AG04450 (cell line): ENCODE results near the gene HOXD8. TPM values are rescaled to one million over a fixed set of nuclear protein-coding genes. Genes with fewer than 3 reads are reported as not detected.

ENCODE experiments used
- CTCF ChIA-PET: fragments of 300-600, 350-600 bp; formaldehyde crosslinking; extraction: SDS; loops from one replicate; lab custom pipeline; 2022; ENCODE audit warnings: antibody characterized with exemption, inconsistent platforms; lab: Charles Lee
- POLR2A ChIA-PET: fragments of 350-600 bp; formaldehyde crosslinking; extraction: SDS; loops from one replicate; lab custom pipeline; 2021; ENCODE audit warnings: antibody characterized with exemption, inconsistent platforms; lab: Yijun Ruan, JAX
- DNase-seq: peaks from one replicate; pipeline ENCODE4 v3.0.0-alpha.2; 2011; ENCODE audit warnings: low read depth, low spot score
- H3K27ac ChIP-seq: one replicate; pipeline ENCODE4 v1.5.1; 2012; ENCODE audit warnings: low read depth, low read length, control low read depth
- H3K27me3 ChIP-seq: one replicate; pipeline ENCODE4 v1.6.0; 2012; ENCODE audit warnings: low read length; ENCODE audit not compliant: control insufficient read depth, insufficient read depth
- H3K4me3 ChIP-seq: 2 replicates; pipeline ENCODE4 v1.5.1; 2011; ENCODE audit warnings: mild to moderate bottlenecking, low read depth, low read length, control low read depth
- H3K9me3 ChIP-seq: 2 replicates; pipeline ENCODE4 v1.5.1; 2012; ENCODE audit warnings: low read length; ENCODE audit not compliant: control insufficient read depth, insufficient read depth
- CTCF ChIP-seq: IDR thresholded peaks from 2 replicates; pipeline ENCODE4 v1.5.1; 2011; ENCODE audit warnings: low read depth, low read length, control low read depth, inconsistent platforms
- polyA plus RNA-seq: library from polyadenylated mRNA; depleted of rRNA; stranded (reverse); fragments of >200 nt; gene quantifications from 2 replicates; pipeline ENCODE4 v1.2.3, GENCODE V29; 2011

HOXD8 gene
- polyA plus RNA-seq, 1 experiment: not detected

- TF ChIP-seq CTCF: no peak
- Histone ChIP-seq H3K4me3 (no peak overlapping the region), H3K27ac (no peak overlapping the region), H3K27me3 (peaks cover 74% of the 10 kb centered on the region), H3K9me3 (peaks cover 13% of the 10 kb centered on the region; the same call in 1 of the 2 replicates)
- DNase-seq: no peak
- POLR2A ChIA-PET: no interaction called here
- CTCF ChIA-PET: interaction anchor here (0.8 to 1.9 kb wide), 2 partner anchors 283 to 382 kb away, joined by 3 to 6 read pairs; no protein-coding TSS in a partner anchor
Measured at GRCh38 chr2:176172007-176172894, 42.7 kb downstream of the HOXD8 start.

- no peak for DNase-seq
- no peak for TF ChIP-seq CTCF
- Histone ChIP-seq H3K4me3 (no peak overlapping the region), H3K27ac (no peak overlapping the region), H3K27me3 (peaks cover 79% of the 10 kb centered on the region), H3K9me3 (peaks cover 13% of the 10 kb centered on the region; the same call in 1 of the 2 replicates)
- ChIA-PET CTCF (interaction anchor here (0.8 to 1.9 kb wide), 2 partner anchors 282 to 382 kb away, joined by 3 to 6 read pairs; no protein-coding TSS in a partner anchor), POLR2A (no interaction called here)
Measured at GRCh38 chr2:176172895-176173566, 43.5 kb downstream of the HOXD8 start.

GRCh38 chr2:176173567-176174381 lies 44.3 kb downstream of the HOXD8 start:
- ChIA-PET POLR2A (no interaction called here), CTCF (interaction anchor here (0.6 to 1.9 kb wide), 3 partner anchors 281 to 841 kb away, joined by 6 to 8 read pairs (median 6); no protein-coding TSS in a partner anchor)
- no peak for TF ChIP-seq CTCF
- Histone ChIP-seq H3K27ac (no peak overlapping the region), H3K9me3 (peaks cover 13% of the 10 kb centered on the region; the same call in 1 of the 2 replicates), H3K4me3 (no peak overlapping the region), H3K27me3 (peaks cover 86% of the 10 kb centered on the region)
- DNase-seq: no peak

DNA sequence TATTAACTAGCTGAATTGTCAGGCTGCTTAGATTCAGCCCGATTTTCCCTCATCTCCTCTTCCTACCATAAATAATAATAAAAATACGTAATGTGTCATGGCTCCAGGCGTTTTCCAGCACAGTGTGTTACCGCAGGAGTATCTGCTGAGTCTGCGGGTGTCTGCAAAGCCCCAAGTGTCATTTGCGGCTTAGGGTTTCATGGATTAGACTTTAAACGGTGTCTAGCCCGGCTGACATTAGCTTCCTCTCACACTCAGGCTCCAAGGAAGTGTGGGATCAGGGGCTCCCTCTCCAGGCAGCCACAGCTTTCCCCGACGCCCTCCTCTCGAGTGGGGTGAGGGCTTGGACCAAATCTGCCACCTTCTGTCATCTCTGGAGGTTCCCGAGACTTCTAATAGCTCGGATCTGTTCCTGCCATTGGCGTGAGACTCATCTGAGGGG lies 44.9 kb downstream of the HOXD8 start:
- no peak overlapping the region for H3K27ac ChIP-seq
- TF ChIP-seq CTCF: no peak
- no peak for DNase-seq
- H3K4me3 ChIP-seq: no peak overlapping the region
- H3K9me3 ChIP-seq: peaks cover 13% of the 10 kb centered on the region; the same call in 1 of the 2 replicates
- POLR2A ChIA-PET: no interaction called here
- peaks cover 92% of the 10 kb centered on the region for H3K27me3 ChIP-seq
- CTCF ChIA-PET: interaction anchor here (0.6 to 1.4 kb wide), 2 partner anchors 280 to 841 kb away, joined by 6 to 8 read pairs; no protein-coding TSS in a partner anchor
